NCI-H524 (cell line): ENCODE data around the gene LRRIQ4.

ENCODE experiments used
- DNase-seq, 2 experiments: peaks; one replicate each; lab custom pipeline; 2025; lab: John Stamatoyannopoulos, UW

The LRRIQ4 gene

DNA sequence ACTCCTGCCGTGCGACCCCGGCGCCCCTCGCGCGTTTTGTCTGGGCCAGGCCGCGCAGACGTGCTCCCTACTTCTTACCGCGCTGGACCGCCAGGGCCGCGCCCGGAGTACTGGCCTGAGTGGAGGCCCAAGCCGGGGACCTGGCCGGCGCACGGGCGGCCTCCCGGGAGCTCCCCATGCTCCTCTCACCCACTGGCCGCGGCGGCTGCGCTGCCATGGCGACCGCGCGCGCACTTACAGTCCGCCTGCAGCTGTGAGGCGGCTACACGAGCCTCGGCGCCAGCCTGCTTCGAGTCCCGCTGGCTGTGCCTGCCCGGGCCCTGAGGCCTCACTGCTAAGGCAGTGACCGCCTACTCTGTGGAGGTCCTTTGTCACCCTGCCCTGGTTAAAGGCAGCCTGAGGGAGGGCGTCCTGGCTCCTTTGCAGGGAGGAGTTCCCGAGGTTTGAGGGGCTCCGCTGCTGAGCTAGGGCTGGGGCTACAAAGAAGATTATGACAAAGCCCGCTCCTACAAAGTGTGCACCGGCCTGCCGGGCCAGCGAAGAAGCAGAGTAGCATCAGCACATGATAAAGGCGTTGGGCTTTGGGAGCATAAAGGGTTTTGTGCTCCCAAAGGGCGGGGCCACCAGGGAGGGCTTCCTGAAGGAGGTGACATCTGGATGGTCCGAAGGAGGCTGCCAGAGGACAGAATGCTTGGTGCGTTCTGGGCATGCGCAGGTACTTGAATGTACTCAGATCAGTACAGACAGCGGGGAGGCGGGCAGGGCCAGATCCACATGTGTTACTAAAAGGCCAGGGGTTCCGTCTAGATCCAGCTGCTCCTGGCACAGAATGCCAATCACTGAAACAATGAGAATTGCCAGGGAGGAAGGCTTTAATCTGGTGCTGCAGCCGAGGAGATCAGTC, at the start of gene LRRIQ4, which contains the start of gene LRRC34:
Gene LRRIQ4, plus strand, starts transcription at position 539 of the 904 bp plus-strand sequence. CDS start 9,052 bp downstream, outside the sequence.
Gene LRRC34, minus strand, starts transcription at position 573 of the 904 bp plus-strand sequence. Its CDS starts 356 bp downstream, at position 217.
- DNase-seq = peak; percentile 98

GRCh38 chr3:169764312-169764881, 48.3 kb upstream of the LRRIQ4 start:
- peak; percentile 14 to 54 for DNase-seq

DNA sequence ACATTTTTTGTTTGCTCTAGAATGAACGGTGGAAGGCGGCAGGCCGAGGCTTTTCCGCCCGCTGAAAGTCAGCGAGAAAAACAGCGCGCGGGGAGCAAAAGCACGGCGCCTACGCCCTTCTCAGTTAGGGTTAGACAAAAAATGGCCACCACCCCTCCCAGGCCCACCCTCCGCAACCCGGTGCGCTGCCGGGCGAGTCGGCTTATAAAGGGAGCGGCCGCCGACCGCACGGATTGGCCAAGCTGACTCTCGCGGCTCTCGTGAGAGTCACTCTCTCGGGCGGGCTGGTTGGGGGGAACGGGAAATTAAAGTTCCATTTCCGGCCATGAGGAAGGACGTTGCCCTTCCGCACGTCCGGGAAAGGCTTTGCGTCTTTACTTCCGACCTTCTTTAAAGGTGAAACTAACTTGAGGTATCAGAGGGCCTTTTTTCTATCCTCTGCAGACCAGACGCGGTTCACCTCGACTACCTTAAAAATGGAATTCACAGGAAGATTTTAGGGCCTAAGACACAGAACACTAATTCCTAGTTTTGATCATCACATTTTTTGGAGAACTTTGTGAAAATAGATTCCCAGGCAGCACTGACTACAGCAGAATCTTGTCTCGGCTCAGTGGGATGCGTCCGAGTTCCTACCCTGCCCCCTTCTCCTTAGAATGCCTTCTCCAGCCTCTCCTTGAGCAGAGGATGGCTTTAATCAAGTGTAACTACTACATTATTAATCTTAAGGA, 47.6 kb upstream of the LRRIQ4 start, which contains the start of gene TERC:
Gene TERC, minus strand, starts transcription at position 179 of the 731 bp plus-strand sequence.
- peak; percentile 96 to 98 for DNase-seq

DNA sequence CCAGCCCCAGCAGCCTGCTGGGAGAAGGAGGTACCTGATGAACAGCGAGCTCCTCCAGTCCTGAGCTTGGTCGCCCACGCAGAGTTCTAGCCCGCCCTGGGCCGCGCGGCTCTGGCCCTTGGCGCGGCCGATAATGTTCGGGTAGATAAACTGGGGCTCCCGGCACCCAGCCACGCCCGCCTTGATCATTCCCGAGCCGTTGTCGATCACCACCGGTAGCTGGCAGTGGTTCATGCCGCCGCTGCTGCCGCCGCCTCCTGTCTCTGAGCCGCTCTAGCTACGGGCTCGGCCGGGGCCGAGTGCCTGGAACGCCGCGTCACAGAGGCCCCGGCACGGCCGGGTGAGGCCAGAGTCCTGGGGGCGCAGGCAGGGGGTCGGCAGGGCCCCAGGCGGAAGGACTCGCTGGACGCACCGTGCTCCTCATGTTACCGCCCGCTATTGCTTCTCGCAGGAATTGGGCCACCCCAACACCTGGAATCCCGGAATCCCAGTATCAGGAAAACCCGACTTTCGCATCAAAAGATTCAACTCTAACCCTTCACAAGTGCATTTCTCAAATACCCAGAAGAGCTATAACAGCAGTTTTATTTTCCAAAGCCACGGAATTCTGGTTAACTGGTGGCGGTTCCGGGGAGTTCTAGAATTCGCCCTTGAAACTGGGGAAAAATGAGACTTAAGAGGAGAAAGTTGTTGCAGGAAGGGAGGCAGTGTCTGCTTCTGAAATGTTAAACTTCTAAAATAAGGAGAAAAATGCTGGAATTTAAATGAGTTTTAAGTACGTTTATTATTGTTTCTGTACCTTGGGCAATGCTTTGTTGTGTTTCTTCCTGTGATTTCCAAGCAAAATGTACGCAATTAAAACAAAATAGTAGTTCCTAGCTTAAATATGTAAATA, 43.1 kb upstream of the LRRIQ4 start, which contains the start of gene ACTRT3:
Gene ACTRT3, minus strand, starts transcription at position 275 of the 895 bp plus-strand sequence. Its CDS starts 41 bp downstream, at position 234.
- DNase-seq = peak; percentile 74 to 82

DNA sequence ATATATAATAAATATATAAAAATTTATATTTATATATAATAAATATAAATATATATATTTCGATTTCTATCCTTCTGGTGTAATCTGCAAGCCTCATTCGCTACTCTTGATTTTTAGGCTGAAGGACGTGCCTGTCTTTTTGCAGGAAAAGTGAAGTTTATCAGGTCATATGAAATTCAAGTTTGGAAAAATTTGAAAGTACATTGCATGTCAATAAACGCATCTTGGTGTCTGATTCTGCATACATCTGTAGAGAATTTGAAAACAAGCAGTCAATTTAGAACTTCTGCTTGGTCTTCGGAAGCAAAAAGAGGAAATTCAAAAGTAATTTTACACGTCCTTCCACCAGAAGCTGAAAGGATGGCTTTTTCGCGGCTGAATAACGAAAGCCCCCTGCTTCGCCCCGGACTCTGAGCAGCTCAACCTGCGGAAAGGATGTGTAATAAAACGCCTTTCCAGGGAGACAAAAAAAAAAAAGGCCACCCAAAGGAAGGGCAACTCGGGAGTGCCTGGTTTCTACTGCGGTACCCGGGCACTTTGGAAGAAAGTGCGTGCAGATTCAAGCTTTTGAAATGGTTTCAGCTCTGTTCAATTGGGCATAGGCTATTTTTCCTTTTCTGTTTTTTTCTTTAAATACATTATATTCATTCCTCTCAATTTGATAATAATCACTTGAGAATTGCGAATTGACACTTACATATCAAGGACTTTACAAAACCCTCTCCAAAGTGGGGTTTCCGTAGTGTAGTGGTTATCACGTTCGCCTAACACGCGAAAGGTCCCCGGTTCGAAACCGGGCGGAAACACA, 41.0 kb upstream of the LRRIQ4 start:
- DNase-seq = peak; percentile 86 to 94

DNA sequence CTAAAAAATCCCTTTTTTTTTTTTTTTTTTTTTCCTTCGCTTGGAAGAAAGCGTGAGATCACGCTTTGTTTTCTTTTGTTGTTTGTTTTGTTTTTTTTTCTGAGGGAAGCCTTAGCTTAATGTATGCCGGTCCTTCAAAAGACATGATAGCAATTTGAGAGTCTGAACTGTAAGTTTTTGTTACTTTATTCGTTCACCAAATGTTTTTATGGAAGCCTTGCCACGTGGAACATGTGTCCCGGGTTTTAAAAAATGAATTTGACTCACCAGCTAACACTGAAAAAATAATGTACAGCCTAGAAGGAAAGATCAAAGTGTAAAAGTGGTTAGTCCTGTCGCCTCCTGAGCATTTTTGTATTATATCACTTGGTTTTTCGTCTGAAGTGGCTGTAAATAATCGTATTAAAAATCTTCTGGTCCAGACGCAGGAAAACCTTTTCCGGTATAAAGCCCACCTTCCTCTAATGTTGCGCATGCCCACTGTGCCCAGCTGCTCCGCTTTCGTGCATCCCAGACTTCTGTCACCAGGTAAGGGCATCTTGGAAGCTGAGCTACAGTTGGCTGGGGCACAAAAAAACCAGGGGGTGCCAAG, 40.3 kb upstream of the LRRIQ4 start:
- DNase-seq = peak; percentile 87 to 95

GRCh38 chr3:169772897-169773816, 39.5 kb upstream of the LRRIQ4 start, which contains the start of gene MYNN:
Gene MYNN, plus strand, starts transcription at chr3:169773396. Its CDS starts 900 bp downstream, at chr3:169774296.
- DNase-seq = peak; percentile 82 to 92

GRCh38 chr3:169774186-169774585, 38.5 kb upstream of the LRRIQ4 start:
- no peak for DNase-seq

DNA sequence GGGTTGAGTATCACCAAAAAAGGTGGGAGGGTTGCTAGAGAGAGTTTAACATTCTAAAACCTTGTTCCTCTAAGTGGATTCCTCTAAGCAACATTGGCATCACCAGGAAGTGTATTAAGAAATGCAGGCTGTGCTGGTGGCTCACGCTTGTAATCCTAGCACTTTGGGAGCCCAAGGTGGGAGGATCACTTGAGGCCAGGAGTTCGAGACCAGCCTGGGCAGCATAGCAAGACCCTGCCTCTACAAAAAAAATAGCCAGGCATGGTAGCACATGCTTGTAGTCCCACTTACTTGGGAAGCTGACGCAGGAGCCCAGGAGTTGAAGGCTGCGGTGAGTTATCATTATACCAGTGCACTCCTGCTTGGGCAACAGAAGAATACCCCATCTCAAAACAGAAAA, 34.8 kb upstream of the LRRIQ4 start:
- no peak for DNase-seq

- no peak for DNase-seq
These were observed 31.9 kb upstream of the LRRIQ4 start for GRCh38 chr3:169780742-169781141.

- DNase-seq = no peak
These were observed 31.3 kb upstream of the LRRIQ4 start for GRCh38 chr3:169781209-169781855.

DNA sequence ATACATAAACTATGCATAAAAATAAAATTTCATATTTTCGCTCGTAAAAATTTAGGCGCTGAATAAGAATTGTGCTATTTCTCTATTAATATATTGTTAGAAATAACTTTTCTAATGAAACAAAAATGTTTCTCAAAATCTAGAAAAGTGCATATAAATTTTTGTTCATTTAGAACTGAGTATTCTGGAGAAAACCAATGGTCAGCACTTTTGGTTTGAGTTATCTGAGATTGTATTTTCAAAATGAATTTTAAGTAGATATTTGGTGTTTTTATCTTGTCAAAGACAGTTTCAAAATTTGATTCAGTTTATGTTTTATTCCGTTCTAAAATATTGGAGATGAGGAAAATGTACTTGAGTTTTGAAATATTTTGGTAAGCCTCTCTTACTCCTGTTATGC, 25.6 kb upstream of the LRRIQ4 start:
- no peak for DNase-seq

- no peak for DNase-seq
These were observed 24.9 kb upstream of the LRRIQ4 start for GRCh38 chr3:169787791-169788190.

GRCh38 chr3:169790219-169790618, 22.5 kb upstream of the LRRIQ4 start:
- DNase-seq = no peak

- DNase-seq = no peak
These were observed 21.8 kb upstream of the LRRIQ4 start for GRCh38 chr3:169790687-169791429.

DNA sequence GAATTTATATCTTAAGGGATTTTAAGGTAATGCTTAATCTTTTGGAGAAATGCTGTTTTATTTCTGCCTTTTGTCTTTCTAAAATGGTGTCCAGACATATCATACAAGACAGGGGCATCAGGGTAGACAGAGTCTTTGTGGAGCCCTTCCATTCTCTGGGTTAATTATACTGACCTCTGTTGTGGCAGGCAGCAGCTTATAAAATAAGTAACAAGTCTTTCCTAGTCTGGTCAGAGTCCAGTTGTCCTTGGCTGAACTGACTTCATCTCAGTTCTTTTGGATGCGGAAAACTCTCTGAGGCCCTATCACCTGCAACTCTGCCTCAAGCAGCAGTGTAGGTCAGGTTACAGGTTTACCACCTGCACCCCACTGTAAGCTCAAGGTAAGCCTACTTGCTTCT, 20.3 kb upstream of the LRRIQ4 start:
- DNase-seq = no peak

- DNase-seq = no peak
These were observed 8.0 kb upstream of the LRRIQ4 start for GRCh38 chr3:169804681-169805080.
